ENCODE measurements around the gene KCTD14.

DNA sequence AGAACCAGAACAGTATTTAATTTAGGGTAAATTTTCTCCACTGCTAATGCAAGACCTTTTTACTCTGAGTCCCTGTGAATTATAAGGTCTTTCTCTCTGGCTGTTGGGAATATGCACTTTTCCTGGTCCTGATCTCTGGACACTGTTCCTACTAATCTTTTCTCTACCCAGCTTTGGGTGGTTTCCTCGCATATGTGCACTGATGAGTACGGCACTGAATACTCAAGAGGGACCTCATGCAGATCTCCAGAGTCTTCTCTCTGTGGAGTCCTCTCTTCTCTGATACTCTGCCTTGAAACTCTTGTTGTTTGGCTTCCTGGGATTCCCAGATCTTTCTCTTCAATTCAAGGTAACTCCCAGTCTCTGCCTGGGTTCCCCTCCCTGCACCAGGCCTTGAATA, 14.0 kb downstream of the KCTD14 start:
- TF ChIP-seq, protein P1, sequence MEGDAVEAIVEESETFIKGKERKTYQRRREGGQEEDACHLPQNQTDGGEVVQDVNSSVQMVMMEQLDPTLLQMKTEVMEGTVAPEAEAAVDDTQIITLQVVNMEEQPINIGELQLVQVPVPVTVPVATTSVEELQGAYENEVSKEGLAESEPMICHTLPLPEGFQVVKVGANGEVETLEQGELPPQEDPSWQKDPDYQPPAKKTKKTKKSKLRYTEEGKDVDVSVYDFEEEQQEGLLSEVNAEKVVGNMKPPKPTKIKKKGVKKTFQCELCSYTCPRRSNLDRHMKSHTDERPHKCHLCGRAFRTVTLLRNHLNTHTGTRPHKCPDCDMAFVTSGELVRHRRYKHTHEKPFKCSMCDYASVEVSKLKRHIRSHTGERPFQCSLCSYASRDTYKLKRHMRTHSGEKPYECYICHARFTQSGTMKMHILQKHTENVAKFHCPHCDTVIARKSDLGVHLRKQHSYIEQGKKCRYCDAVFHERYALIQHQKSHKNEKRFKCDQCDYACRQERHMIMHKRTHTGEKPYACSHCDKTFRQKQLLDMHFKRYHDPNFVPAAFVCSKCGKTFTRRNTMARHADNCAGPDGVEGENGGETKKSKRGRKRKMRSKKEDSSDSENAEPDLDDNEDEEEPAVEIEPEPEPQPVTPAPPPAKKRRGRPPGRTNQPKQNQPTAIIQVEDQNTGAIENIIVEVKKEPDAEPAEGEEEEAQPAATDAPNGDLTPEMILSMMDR (IDR thresholded peaks at IDR 0.05; ENCODE audit: low read length): no peak
- TF ChIP-seq EZH2 (optimal IDR thresholded peaks at IDR 0.05; ENCODE audit: low read depth, low read length) (no peak), EZH2phosphoT487 (IDR thresholded peaks at IDR 0.05; ENCODE audit: low read length) (no peak)

Data from MM.1S (cell line).